T follicular helper cell (primary cell): ENCODE results near the gene FNIP2.
"Not testable (repeated sequence)": the region's sequence is repeated elsewhere in the genome, so short reads cannot be mapped to it uniquely, and the experiment has no call there.

Experiments used
- DNase-seq: peaks from one replicate; pipeline ENCODE4 v3.0.0-alpha.2; 2020; ENCODE audit warnings: low read depth
- total RNA-seq, 2 experiments: gene quantifications; one replicate each; lab custom pipeline; 2026; lab: John Stamatoyannopoulos, UW

The FNIP2 gene
- total RNA-seq = 24.2 to 26.5 reads per million in 2 experiments

DNA sequence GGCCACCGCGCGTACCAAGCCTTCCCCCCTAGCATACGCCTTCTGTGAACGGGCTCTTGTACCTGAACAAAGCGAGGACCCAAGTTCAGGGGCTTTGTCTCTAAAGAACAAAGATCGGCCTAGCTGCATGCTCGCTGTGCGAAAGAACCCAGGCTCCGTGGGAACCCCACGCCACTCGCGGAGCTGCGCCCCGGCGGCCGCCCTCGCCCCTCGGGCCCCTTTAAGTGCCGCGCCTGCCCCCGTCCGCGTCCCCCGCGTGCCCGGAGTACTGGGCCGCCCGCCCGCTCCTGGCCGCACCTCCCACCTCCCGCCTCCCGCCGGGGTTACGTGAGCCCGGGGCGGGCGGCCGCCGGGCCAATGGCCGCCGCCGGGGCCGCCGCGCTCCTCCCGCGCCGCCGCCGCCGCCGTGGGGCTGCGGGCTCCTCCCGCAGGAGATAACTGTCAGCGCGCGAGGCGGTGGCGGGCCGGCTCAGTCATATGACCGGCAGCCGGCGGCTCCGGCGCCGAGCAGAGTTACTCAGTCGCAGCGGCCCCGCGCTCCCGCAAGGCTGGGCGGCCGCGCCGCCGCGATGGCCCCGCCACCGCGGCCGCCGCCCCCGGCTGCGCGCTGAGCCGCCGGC, at the start of gene FNIP2:
TSS of gene FNIP2 (plus strand) at position 472 of the 620 bp plus-strand sequence. CDS start 187 bp downstream, outside the sequence.
- peak; percentile 61 for DNase-seq

DNA sequence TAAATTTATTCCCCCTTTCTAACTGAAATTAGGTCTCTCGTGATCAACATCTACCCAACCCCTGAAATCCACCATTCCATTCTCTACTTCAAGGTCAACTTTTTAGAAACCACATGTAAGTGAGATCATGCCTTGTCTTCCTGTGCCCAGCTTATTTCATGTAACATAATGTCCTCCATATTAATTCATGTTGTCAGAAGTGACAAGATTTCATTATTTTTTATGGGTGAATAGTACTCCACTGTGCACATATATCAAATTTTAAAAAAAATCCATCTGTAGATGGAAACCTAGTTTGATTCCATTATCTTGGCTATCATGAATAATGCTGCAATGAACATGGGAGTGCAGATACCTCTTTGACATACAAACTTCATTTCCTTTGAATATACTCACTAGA, 47.1 kb upstream of the FNIP2 start:
- no peak for DNase-seq

DNA sequence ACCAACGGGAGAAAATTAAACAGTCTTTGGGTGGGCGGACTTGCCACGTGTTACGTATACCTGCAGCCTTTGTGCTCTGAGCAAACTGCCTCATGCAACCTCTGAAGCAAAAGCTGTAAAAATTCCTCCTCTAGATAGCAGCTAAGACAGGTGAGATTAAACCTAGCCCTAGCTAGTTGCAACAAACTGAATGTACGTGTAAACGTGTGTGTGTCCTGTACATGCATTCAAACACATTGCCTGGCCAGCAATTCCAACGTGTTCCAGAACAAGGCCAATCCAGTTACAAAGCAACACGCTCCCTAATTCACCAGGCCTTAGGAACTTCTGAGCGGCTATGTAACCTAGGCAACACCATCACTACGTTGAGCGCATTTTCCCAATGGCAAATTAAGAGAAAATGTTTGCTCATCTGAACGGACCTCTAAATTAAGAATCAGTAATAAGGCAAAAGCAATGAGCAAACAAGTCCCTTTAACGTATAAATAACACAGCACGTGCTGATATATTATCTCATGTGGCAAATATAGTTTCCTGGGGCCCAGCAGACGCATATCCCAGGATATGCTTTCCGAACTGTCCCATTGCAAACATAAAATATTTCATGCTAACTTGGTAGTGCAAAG, 46.4 kb upstream of the FNIP2 start:
- DNase-seq = no peak

DNA sequence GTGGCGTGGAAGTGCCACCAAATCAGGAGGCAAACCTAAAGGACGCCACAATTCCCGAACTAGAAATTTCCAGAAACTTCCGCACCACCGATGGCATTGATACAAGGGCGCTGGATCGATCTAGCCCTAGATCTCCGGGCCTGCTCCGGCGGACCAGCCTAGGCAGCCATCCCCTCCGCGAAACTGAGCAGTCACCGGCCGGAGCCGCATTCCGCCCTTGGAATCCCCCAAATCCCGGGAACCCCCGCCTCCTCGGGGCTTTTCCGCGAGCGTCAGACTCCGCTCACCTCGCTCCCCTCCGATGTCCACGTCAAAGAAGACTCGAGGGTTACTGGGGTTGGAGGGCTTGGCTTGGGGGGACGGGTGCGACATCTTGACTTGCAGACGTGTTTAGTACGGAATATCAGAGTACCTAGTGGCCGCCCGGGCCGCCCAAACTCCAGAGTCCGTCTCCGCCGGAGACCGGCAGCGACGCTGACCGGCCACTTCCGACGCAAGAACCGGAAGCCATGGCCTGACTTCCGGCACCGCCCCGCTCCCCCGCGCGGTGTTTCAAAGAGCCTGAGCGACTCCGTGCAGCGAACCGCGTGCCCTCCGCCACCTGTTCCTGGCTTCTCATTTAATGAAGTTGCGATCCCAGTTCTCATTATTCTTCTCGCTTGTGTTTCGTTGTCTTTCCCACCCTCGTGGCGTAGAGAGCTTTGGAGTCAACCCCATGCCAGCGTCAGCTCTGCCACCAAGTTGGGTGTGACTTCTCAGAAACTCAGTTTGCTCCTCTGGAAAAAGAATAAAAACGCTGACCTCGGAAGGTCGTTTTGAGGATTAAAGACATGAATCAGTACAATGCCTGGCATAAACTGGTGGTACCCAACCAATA, 45.7 kb upstream of the FNIP2 start, which contains the start of gene PPID:
TSS of gene PPID (minus strand) at position 480 of the 877 bp plus-strand sequence. CDS start at position 372, 108 bp downstream.
- DNase-seq = peak; percentile 63

DNA sequence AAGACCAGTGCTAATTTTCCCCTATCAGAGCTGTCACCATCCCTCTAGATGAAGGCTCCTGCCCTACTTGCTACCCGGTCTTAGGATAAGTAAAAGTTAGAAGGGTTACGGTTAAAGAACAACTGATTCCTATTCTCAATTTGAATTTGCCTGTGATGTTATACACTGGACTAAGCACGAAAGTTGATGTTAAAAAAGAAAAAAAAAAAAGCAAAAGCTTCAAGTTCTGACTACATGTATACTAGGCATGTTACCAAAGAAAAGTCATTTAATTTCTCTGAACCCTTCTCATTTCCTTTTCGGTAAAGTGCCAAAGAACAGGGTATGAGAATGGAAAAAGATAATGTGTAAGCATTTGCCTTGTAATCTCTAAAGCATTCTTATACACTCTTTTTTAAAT, 44.2 kb upstream of the FNIP2 start:
- no peak for DNase-seq

DNA sequence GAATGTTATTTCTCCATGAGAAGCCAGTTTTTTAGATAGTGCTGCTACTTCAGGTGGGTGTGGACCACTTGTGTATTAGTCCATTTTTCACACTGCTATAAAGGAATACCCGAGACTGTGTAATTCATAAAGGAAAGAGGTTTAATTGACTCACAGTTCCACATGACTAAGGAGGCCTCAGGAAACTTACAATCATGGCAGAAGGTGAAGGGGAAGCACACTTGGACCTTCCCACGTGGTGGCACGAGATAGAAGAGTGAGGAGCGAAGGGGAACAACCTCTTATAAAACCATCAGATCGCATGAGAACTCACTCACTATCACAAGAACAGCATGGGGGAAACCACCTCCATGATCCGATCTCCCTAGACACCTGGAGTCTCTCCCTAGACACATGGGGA, 42.2 kb upstream of the FNIP2 start:
- DNase-seq = no peak

DNA sequence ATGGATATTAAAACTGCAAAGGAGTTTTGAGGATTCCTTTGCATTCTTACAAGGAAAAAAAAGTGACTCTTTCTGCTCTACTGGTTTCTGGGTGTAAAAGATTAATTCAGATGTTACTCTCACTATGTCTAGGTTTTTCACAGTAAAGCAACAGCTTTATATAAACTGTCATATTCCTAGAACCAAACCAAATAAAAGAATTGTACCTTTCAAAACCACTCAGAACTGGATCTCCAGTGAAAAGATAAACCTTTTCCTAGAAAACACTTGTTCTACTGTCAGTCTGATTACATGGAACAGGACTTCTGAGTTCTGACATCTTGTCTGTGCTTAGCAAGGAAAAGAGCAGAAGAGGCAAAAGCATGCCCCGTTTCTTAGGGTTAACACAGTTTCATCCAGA, 40.6 kb upstream of the FNIP2 start:
- no peak for DNase-seq

DNA sequence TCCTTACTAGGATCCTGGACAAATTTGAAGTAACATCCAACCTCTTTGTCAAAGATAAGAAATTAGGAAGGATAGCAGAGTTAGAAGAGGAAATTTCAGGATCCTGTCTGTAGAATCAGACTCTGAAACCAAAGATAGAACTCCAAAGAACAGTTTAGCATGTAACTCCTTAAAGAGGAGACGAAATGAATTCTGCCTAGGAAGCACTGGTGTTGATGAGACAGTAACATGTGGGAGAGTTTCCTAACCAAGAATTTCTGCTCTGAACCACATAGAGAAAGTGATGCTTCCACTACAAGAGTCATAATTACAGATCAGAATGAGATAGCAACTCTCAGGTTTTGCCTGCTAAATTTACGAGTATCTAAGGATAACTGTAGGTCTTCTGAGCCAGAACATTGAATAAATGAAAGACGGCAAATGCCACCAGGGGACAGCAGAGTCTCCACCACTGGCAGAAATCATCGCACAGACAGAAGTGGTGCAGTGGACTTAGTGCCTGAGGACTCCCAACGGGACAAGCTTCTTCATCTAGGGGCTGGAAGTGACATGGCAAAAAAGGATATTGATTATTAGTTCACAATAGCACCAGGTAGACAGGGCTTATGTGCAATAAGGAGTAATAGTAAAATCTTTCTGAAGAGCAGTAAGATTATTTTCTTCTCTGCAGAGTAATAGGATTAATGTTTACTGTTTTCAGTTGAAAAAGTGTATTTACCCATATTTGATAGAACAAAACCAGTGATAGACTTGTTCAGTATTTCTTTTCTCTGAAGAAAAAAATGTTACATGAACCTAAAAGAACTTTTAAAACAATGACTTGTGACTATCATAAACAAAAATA, 38.9 kb upstream of the FNIP2 start:
- peak; percentile 9 for DNase-seq

DNA sequence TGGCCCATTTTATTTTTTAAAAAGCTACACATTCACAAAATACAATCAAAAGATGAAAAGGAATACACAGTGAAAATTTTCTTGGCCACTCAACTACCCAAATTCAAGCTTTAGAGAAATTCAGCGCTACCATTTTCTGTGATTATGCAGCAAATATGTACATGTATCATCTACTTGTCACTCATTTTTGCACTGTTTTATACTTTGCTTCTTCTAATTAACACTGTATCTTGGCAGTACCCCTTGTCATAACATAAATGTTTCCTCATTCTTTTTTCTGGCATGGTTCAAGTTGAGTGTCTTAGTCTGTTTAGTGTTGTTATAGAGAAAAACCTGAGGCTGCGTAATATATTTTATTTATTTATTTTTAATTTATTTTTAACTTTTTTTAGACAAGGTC, 30.0 kb upstream of the FNIP2 start:
- no peak for DNase-seq

DNA sequence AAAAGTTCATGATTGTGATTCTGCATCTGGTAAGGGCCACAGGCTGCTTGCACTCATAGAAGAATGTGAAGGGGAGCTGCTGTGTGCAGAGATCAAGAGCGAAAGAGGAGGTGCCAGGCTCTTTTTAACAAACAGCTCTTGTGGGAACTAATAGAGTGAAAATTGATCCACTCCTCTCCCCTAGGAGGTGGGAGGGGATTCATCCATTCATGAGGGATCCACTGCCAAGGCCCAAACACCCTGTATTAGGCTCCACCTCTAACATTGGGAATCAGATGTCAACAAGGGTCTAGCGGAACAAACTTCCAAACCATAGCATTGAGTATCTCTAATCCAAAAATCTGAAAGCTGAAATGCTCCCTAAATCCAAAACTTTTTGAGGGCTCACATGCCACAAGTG, 29.2 kb upstream of the FNIP2 start:
- no peak for DNase-seq

DNA sequence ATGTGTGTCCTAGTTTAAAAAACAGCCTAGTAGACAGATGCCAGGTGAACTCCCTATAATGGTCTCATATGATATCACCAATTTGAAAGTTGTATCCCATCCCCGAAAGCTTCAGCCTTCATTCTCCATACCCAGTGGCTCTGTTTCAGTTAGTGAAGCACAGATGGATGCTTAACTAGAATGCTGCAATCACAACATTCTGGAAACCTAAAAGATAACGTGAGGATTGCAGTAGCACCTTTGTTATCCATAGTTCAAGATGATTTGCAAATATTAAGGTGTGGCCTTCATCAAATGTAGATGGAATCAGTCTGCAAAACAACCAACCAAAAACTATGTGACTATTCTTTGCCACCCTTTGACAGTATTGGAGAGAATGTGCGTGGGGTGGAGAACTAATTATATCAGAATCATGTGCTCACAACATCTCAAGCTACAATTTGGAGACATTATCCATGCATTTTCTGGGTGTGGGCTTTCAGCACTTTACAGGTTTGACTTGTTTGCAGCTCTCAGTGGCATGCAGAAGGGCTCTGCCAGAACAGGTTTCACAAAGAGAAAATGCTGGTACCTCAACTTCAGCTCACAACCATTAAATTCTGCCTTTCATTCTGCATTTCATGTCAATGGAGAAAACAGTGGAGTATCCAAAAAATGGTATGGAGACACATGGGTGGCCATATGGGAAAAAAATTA, 27.4 kb upstream of the FNIP2 start:
- no peak for DNase-seq

DNA sequence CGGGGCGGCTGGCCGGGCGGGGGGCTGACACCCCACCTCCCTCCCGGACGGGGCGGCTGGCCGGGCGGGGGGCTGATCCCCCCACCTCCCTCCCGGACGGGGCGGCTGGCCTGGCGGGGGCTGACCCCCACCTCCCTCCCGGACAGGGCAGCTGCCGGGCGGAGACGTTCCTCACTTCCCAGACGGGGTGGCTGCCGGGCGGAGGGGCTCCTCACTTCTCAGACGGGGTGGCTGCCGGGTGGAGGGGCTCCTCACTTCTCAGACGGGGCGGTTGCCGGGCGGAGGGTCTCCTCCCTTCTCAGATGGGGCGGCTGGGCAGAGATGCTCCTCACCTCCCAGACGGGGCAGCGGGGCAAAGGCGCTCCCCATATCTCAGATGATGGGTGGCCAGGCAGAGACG, 22.3 kb upstream of the FNIP2 start:
- not testable (repeated sequence) for DNase-seq

DNA sequence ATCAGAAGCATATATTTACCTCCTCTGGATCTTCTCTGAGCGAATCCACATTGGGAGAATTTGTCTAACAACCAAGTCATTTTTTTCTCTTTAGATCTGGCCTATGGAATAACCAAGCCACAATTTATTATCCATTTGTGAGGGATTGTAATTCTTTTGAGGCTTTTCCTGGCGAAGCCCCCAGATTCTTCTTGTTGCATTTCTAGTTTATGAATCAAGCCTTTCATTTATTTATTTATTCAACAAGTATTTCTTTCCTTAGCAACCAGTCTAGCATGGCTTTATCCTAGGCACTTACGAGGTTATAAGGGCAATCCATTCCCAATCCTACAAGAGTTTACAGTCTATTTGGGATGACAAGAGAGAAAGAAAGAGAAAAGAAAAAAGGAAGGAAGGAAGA, 18.4 kb upstream of the FNIP2 start:
- DNase-seq = no peak

DNA sequence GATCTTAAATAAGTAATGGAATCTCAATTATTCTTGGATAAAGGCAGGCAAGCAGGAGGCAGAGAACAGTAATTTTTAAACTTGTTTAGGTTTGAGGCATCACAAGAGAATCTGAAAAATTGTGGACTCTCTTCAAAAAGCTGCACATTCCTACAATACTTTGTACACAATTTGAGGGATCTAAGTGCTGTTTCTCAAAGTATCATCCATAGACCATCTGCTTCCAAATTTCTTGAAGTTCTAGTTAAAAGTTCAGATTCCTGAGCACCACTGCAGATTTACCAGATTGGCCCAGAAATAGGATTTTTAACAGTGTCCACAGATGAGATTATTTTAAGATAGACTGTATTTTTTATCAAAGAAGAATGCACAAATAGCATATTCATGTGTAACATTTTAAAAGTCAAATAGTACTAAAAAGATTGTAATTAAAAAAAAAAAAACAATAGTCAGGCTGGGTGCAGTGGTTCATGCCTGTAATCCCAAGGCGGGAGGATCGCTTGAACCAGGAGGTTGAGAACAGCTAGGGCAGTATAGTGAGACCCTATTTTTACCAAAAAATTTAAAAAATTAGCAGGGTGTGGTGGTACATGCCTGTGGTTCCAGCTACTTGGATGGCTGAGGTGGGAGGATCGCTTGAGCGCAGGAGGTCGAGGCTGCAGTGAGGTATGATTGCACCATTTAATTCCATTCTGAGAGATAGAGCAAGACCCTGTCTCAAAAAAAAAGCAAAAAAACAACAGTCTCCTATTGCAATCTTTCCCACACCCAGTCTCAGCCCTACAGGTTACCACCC, 14.2 kb upstream of the FNIP2 start:
- DNase-seq = no peak

DNA sequence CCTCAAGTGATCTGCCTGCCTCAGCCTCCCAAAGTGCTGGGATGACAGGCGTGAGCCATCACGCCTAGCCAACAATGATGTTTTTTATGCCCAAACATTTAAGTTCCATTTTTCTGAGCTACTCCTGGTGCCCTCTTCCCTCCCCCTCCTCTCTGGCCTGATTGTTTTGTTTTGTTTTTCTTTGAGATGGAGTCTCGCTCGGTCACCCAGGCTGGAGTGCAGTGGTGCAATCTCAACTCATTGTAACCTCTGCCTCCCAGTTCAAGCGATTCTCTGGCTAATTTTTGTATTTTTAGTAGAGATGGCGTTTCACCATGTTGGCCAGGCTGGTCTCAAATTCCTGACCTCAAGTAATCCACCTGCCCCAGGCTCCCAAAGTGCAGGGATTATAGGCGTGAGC, 13.0 kb upstream of the FNIP2 start:
- not testable (repeated sequence) for DNase-seq

DNA sequence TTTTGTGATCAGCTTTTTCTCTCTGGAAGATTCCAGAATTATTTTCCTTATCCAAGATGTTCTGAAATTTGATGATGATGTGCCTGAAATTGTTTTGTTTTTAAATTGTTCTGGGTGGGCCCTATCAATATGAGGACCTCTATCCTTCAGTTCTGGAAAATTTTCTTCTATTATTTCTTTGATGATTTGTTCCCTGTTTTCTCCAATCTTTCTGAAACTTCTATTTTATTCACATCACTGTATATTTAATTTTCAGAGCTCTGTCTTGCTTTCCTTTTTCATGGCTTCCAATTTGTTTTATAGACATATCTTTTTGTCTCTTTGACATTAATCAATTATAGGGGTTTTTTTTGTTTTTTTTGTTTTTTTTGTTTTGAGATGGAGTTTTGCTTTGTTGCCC, 12.2 kb upstream of the FNIP2 start:
- DNase-seq = no peak

DNA sequence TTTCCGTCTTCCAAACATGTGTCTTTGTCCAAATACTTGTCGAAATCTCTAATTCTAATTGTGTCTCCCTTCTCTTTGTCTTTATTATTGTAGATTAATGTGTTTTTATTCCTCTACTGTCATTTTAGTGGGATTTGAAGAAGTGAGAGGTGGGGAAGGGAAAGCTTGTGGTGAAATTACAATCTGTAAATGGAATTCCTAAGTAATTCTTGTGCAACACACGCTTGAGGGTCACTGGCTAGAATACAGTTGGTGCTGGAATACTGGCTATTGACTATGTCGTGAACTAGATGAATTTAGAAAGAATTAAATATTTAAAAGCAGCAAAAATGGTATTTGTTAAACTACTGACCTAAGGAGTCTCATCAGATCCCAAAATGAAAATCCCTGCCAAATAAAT, 10.7 kb upstream of the FNIP2 start:
- DNase-seq = no peak

DNA sequence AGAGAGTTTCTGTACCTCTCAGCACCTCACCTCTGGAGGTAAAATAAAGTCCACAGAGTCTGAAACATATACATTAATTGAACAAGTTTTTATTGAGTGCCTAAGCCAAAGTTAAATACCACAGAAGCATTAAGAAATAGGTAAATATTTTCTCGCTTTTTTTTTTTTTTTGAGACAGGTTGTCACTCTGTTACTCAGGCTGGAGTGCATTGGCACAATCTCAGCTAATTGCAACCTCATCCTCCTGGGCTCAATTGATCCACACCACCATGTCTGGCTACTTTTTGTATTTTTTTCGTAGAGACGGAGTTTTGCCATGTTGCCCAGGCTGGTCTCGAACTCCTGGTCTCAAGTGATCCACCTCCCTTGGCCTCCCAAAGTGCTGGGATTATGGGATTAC, 10.1 kb upstream of the FNIP2 start:
- DNase-seq = no peak

DNA sequence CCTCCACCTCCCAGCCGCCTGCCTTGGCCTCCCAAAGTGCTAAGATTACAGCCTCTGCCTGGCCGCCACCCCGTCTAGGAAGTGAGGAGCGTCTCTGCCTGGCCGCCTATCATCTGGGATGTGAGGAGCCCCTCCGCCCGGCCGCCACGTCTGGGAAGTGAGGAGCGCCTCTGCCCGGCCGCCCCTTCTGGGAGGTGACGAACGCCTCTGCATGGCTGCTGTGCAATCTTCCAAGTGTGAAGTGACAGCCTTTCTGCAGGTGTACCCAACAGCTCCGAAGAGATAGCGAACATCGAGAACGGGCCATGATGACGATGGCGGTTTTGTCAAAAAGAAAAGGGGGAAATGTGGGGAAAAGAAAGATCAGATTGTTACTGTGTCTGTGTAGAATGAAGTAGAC, 9.3 kb upstream of the FNIP2 start:
- not testable (repeated sequence) for DNase-seq

DNA sequence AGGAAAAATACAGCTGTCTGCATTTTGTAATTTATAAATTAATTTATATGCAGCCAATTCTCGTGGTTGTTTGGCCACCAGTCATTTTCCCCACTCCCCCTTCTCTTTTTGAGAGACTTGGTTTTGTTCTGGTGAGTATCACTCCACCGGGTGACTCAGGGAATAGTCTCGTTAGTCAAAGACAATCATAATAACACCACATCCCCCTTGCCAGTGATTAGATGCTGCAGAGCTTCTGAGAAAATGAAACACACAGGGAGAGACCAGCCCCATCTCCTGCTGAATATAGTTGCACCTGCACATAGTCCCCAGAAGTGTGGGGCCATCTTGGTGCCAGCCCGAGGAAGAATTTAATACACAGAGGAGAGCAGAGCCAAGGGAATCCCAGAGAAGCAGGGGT, 8.0 kb upstream of the FNIP2 start:
- no peak for DNase-seq
